HL-60 (cell line): ENCODE data around the gene MAPK10.

Experiments
- GABPA ChIP-seq: IDR thresholded peaks from 2 replicates; pipeline ENCODE4 v1.6.1; 2012; ENCODE audit warnings: low read depth
- POLR2AphosphoS5 ChIP-seq: IDR thresholded peaks from 2 replicates; pipeline ENCODE4 v1.6.1; 2012; ENCODE audit warnings: low read depth
- SPI1 ChIP-seq: IDR thresholded peaks from 2 replicates; pipeline ENCODE4 v1.6.1; 2012; ENCODE audit warnings: low read depth, mild to moderate bottlenecking, borderline replicate concordance
- TF ChIP-seq, protein P1 (sequence below): IDR thresholded peaks from one replicate; pipeline ENCODE4 v1.5.1; 2011; ENCODE audit warnings: low read length, control low read depth, inconsistent platforms; ENCODE audit not compliant: insufficient read depth
- TF ChIP-seq, protein P2 (sequence below): IDR thresholded peaks from 2 replicates; pipeline ENCODE4 v1.6.1; 2012; ENCODE audit warnings: low read depth; ENCODE audit not compliant: insufficient replicate concordance

DNA sequence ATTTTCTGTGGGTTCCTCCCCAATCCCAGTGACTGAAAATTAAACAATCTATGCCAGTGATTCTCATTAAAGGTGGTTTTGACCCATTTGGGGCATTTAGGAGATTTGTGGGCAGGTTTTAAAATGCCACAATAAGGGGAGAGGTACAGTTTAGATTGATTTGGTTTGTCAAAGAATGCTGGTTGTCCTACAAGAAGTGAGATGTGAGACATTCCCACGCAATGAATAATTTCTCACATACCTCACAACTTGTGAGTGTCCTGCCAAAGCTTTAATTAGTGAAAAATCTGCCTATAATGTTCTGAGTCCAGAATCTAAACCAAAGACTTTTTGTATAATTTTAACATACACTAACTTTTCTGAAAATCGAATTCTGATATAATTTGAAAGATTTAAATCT, 199.4 kb downstream of the MAPK10 start:
- TF ChIP-seq POLR2AphosphoS5 (no peak), GABPA (no peak), SPI1 (no peak)
- TF ChIP-seq, protein P1, sequence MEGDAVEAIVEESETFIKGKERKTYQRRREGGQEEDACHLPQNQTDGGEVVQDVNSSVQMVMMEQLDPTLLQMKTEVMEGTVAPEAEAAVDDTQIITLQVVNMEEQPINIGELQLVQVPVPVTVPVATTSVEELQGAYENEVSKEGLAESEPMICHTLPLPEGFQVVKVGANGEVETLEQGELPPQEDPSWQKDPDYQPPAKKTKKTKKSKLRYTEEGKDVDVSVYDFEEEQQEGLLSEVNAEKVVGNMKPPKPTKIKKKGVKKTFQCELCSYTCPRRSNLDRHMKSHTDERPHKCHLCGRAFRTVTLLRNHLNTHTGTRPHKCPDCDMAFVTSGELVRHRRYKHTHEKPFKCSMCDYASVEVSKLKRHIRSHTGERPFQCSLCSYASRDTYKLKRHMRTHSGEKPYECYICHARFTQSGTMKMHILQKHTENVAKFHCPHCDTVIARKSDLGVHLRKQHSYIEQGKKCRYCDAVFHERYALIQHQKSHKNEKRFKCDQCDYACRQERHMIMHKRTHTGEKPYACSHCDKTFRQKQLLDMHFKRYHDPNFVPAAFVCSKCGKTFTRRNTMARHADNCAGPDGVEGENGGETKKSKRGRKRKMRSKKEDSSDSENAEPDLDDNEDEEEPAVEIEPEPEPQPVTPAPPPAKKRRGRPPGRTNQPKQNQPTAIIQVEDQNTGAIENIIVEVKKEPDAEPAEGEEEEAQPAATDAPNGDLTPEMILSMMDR = no peak
- TF ChIP-seq, protein P2, sequence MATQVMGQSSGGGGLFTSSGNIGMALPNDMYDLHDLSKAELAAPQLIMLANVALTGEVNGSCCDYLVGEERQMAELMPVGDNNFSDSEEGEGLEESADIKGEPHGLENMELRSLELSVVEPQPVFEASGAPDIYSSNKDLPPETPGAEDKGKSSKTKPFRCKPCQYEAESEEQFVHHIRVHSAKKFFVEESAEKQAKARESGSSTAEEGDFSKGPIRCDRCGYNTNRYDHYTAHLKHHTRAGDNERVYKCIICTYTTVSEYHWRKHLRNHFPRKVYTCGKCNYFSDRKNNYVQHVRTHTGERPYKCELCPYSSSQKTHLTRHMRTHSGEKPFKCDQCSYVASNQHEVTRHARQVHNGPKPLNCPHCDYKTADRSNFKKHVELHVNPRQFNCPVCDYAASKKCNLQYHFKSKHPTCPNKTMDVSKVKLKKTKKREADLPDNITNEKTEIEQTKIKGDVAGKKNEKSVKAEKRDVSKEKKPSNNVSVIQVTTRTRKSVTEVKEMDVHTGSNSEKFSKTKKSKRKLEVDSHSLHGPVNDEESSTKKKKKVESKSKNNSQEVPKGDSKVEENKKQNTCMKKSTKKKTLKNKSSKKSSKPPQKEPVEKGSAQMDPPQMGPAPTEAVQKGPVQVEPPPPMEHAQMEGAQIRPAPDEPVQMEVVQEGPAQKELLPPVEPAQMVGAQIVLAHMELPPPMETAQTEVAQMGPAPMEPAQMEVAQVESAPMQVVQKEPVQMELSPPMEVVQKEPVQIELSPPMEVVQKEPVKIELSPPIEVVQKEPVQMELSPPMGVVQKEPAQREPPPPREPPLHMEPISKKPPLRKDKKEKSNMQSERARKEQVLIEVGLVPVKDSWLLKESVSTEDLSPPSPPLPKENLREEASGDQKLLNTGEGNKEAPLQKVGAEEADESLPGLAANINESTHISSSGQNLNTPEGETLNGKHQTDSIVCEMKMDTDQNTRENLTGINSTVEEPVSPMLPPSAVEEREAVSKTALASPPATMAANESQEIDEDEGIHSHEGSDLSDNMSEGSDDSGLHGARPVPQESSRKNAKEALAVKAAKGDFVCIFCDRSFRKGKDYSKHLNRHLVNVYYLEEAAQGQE = no peak
